Posterior cingulate gyrus (tissue), 11 donors: ENCODE results near the gene TGM4.

Experiments
- DNase-seq, 10 donors: peaks; one replicate each; pipeline versions ENCODE4 v3.0.0 to v3.0.0-alpha.2; 2020 to 2021; ENCODE audit warnings: mixed read lengths in 3 of 10
- intact Hi-C: fragments of 100-400 bp; cut with DNase I; formaldehyde crosslinking; loops from one replicate; pipeline ENCODE4 v1.15.1; 2023

TGM4 gene

DNA sequence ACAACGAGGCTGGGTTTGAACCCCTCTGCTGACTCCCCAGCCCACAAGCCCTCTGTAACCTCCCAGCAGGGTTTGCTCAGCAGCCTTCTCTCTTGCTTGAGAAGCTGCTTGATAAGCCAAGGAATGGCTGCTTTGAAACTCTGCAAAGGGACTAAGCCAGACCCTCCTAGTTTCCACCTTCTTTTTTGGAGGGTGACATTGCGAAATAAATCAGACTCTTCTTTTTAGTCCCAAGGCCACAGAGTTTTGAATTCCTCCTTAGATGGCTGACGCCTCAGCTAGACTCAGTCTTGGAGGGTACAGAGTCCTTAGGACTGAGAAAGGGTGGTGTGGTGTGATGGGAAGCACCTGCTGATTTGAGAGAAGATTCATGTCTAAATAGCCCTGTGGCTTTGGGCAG, 1.2 kb downstream of the TGM4 start:
- intact Hi-C loops: no loop called here
- DNase-seq: no peak

GRCh38 chr3:44877333-44877732, 2.9 kb downstream of the TGM4 start:
- intact Hi-C loops: no loop called here
- no peak for DNase-seq

DNA sequence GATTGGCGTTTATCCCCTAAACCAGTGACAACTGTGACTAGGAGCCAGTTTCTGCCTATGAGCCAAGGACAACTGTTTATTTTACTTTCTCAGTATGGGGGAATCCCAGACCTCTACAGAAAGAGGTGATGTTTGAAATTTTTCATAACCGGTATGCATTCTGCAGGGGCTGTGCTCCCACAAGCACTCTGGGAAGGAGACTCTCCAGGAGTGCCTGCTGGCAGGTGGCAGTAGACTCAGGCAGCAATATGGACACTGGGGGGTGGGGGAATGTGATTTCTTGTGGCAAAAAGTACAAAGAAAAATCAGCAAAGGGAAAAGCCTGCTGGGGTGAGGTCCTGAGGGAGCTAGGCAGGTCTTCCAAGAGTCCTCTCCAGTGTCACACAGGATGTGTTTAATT, 5.9 kb downstream of the TGM4 start:
- intact Hi-C loops: no loop called here
- DNase-seq: no peak

GRCh38 chr3:44883213-44883955, 9.0 kb downstream of the TGM4 start:
- intact Hi-C loops: no loop called here
- no peak for DNase-seq

- DNase-seq: no peak
- intact Hi-C loops: no loop called here
These were observed 9.6 kb downstream of the TGM4 start for GRCh38 chr3:44883999-44884431.

GRCh38 chr3:44885618-44886017, 11.2 kb downstream of the TGM4 start:
- no peak for DNase-seq
- intact Hi-C loops: no loop called here

DNA sequence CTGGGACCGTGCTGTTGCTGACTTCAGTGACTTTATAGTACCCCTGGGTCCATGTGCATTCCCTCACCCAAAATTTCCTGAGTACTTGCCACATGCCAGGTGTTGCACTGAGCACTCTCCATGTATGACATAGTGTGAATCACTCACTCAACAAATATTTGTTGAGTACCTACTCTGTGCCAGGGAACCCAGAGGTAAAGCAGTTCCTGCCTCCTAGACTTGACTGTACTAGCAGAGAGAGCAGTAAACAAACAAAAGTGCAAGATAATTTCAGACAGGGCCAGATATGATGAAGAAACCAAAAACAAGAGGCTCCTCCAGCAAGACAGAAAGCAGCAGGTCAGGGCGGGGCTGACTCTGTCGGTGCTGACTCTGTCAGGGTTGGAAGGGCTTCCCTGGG, 12.2 kb downstream of the TGM4 start:
- no peak for DNase-seq
- intact Hi-C loops: no loop called here

GRCh38 chr3:44887101-44887500, 12.7 kb downstream of the TGM4 start:
- intact Hi-C loops: no loop called here

DNA sequence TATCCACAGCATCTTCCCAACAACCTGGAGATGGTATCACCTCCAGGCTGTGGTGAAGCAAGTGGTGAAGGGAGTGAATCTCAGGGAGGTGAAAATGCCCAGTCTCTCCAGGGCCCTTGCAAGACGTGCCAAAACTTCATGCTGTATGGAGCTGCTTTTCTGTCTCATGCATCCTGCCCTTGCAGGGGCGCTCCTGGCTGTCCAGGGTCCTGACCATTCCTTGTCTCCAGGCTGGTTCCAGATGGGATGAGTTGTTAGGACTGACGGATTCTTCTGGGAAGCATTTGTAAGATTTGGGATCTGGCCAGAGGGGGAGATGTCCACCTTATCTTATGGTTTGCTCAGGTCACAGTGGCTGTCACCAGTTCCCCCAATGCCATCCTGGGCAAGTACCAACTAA, 15.8 kb downstream of the TGM4 start:
- intact Hi-C loops: no loop called here

More at GRCh38 chr3:44887101-44887500, 12.7 kb downstream of the TGM4 start:
- DNase-seq: no peak

DNA sequence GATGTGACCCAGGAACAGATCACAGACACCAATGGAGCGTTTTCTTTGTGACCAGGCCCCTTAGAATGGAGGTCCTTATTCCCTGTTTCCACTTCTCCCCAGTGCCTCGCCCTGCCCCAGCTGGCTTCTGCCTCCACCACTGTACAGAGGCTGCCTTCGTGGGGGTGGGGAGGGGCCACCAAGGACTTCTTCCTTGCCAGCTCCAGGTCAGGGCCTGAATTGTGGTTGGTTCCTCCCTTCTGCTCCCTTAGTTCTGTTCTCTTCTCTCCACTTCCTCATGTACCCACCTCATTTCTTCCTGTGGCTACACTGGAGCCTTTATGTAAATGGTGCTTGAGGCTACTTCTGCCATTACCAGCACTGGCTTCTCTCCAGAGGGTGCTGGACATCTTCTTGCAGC, 16.4 kb downstream of the TGM4 start:
- intact Hi-C loops: no loop called here
- no peak for DNase-seq

More for the DNA sequence above, 15.8 kb downstream of the TGM4 start:
- no peak for DNase-seq

DNA sequence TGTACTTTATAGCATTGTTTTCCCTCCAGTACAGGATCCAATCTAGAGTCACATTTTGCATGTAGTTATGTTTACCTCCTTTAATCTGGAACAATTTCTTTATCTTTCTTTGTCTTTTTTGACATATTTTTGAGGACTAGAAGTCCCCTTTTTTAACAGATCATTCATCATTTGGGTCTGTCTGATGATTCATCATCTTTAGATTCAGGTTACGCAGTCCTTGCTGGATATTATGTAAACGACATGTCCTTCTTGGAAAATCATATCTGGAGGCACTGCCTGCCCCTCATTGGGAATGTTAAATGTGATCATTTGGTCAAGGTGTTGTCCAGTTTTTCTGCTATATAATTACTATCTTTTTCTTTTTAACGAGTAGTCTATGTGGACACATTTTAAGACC, 18.3 kb downstream of the TGM4 start:
- no peak for DNase-seq
- intact Hi-C loops: no loop called here

- DNase-seq: no peak
- intact Hi-C loops: no loop called here
These were observed 18.7 kb downstream of the TGM4 start for GRCh38 chr3:44893097-44893496.

DNA sequence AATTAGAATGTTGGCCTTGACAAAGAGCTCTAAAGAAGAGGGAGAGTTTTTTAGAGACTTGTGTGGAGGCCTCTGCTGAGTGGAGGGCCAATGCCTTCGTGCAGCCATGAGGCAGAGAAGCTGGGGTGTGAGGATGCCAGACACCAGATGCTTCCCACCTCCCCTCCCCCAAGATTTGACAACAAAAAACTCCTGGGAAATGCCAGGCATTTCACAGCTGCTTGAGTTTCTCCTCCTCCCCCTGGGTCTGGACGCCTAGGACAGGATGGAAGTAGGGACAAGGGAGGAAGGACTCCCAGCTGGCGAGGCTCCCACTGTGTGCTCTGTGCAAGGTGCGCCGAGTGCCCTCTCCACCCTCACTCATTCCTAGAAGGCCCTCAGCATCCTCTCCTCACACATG, 20.1 kb downstream of the TGM4 start:
- no peak for DNase-seq
- intact Hi-C loops: no loop called here

DNA sequence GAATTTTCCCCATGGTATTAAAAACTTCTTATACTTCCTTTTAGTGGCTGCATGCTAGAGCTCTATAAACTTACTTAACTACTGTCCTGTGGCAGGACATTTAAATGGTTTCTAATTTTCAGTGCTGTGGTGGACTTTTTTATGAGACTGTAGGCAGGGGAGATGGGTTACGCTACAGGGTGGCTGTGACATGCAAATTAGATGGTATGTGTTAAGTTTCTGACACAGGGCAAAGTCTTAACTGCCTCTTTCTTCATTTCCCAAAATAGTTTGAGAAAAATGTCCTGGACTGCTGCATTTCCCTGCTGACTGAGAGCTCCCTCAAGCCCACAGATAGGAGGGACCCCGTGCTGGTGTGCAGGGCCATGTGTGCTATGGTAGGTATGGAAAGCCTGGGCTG, 22.0 kb downstream of the TGM4 start:
- DNase-seq: no peak
- intact Hi-C loops: no loop called here

DNA sequence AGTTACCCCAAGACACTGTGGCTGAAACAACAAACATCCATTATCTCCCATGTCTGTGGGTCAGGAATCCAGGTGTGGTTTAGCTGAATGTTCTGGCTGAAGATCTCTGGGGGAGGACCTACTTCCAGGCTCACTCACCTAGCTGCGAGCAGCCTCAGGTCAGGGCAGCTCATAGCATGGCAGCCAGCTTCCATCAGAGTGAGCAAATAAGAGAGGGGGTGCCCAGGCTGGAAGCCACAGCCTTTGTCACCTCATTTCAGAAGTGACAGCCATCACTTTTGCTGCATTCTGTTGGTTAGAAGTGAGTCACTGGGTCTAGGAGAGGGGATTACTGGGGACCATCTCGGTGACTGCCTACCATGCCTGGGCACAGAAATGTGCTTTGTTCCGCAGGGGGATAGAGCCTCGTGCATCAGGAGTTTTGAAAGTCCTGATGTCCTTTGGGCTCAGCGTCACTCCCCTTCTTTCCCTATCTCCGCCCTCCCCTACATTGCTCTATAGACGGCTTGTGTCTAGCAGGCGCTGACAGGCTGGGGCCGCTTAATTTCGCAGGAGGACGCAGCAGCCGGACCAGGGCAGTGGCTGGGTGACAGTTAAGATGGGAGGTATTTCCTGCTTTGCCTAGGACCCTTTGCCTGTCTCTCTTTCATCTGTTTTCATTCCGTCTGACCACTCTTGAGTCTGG, 25.4 kb downstream of the TGM4 start:
- intact Hi-C loops: no loop called here
- no peak for DNase-seq

DNA sequence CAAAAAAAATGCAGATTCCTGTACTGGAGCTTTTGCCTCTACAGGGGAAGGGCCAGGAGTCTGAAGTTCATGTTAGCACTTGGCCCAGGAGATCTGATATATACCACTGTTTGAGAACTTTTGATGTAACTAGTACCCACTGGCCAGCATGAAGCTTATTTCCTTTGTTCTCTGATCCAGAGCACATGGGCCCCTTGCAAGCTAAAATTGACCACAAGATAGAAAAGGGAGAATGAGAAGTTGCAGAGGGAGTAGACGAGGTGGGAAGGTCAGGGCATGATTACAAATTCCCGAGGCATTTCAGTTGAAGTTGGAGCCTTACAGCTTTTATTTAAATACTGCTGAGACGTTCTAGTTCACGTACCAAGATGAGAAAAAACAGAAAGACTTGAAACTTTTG, 28.2 kb downstream of the TGM4 start:
- no peak for DNase-seq
- intact Hi-C loops: no loop called here

DNA sequence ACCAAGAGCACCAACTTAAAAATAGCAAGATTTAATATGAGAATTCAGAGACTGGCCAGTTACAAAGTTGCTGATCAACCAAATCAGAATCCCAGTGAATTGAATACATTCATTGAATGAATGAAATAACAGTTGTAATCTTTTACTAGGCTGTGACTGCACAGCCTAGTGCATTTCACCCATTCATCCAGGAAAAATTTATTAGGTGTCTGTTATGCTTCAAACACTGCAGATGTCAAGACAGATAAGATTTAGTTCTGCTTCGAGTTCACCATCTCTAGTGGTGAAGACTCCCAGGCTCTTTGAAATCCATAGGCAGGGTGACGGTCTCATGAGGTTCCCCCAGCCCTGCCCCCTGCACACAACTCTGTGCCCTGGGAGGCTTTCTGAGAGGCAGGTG, 28.9 kb downstream of the TGM4 start:
- no peak for DNase-seq

GRCh38 chr3:44903751-44904150, 29.3 kb downstream of the TGM4 start:
- intact Hi-C loops: no loop called here
- no peak for DNase-seq

More for the DNA sequence above, 28.9 kb downstream of the TGM4 start:
- intact Hi-C loops: no loop called here

- intact Hi-C loops: no loop called here
- no peak for DNase-seq
These were observed 31.2 kb downstream of the TGM4 start for GRCh38 chr3:44905446-44906157.

DNA sequence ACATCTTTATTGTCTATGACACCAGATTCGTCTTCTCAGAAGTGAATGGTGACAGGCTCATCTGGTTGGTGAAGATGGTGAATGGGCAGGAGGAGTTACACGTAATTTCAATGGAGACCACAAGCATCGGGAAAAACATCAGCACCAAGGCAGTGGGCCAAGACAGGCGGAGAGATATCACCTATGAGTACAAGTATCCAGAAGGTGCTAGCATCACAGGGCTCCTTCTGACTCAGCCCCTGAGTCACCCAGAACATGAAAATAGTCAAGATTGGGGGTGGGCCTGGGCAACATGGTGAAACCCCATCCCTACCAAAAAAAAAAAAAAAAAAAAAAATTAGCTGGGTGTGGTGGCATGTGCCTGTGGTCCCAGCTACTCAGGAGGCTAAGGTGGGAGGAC, 32.6 kb downstream of the TGM4 start:
- DNase-seq: no peak
- intact Hi-C loops: no loop called here

DNA sequence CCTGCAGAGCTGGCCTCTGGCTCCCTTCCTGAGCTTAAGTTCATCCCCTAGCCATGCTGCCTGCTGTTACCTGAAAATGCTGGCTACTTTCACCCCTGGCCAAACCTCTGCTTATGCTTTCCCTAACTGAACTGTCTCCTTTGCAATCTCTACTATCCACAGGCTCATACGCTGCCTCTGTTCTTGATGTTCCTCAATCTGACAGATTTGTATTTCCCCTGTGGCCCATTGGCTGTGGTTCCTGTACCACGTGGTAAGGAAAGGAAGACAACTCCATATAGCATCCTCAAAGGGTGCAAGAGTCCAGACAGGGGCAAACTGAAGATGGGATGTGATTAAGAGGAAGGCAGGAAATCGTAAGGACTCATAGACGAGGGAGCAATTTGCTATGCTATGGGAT, 33.2 kb downstream of the TGM4 start:
- no peak for DNase-seq
- intact Hi-C loops: no loop called here

GRCh38 chr3:44909063-44909462, 34.7 kb downstream of the TGM4 start:
- intact Hi-C loops: no loop called here
- no peak for DNase-seq
